NCI-H146 treated with DMSO at 0.1 percent for 48 hours (cell line): Measurements from ENCODE around the gene HDHD3.
A peak's percentile ranks its signal among the peaks of the same experiment; 100 is the strongest.
"Not testable (repeated sequence)": the region's sequence is repeated elsewhere in the genome, so short reads cannot be mapped to it uniquely, and the experiment has no call there.

Source experiments
- DNase-seq: peaks from one replicate; lab custom pipeline; 2025; ENCODE audit not compliant: unreplicated experiment; lab: John Stamatoyannopoulos, UW

HDHD3 gene

DNA sequence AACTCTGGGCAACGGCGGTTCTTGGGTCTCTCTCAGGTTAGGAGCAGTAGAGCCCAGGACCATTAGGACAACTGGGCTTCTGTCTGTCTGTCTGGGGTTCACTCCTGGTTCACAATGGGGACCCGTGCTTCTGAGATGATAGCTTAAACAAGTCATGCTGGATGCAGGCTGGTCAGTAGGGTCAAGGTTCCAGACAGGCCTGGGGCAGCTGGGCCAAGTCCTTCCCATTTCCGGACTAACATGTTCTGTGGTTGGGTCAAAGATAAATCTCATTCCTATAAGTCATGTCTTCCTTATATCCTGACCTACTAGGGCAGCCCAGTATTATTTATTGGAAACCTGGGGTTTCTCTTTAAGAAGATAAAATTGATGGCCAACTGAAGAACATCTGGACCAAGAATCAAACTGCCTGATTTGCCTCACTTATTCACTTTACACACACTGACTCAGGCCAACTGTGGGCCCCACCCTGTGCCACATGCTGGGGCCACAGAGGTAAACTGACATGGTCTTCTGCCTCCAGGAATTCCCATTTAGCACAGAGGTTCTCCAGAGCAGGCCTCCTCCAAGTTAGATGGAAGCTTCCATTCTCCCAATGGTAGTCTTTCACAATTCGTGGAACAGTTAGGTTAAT is 8.3 kb downstream of the HDHD3 start:
- DNase-seq: no peak

- DNase-seq: not testable (repeated sequence)
Measured at GRCh38 chr9:113365652-113366051, 11.1 kb downstream of the HDHD3 start.

- DNase-seq: no peak
Measured at GRCh38 chr9:113364951-113365350, 11.8 kb downstream of the HDHD3 start.

DNA sequence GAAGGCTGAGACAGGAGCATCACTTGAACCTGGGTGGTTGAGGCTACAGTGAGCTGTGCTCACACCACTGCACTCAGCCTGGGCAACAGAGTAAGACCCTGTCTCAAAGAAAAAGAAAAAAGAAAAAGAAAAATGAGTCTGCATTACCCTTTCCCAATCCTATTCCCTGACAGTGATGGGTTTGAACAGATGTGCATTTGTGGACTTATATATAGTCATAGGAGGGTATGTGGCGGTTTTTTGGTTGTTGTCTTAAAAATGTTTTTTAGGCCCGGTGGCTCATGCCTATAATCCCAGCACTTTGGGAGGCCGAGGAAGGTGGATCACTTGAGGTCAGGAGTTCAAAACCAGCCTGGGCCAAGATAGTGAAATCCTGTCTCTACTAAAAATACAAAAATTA is 13.4 kb downstream of the HDHD3 start:
- DNase-seq: no peak

GRCh38 chr9:113361304-113362018 is 15.3 kb downstream of the HDHD3 start:
- DNase-seq: no peak

DNA sequence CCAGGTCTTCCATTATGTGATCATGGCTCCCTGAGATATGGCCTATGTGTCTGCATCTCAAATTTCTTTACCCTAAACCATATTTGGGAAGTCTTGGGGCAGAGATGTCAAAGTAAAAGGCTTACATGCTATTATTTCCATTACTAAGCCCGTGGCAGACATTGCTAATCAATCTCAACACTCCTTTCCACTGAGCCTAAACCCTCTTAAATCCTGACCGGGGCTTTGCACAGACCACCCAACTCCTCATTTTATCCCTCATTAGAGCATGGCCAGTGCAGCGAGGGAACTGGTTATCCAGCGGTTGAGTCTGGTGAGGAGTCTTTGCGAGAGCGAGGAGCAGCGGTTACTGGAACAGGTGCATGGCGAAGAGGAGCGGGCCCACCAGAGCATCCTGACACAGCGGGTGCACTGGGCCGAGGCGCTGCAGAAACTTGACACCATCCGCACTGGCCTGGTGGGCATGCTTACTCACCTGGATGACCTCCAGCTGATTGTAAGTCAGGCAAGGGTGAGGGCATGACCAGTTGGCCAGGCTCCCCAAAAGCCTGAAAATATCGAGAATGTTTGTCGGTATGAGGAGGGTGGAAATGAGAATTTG is 16.4 kb downstream of the HDHD3 start:
- no peak for DNase-seq

GRCh38 chr9:113359385-113359784 is 17.4 kb downstream of the HDHD3 start:
- no peak for DNase-seq

- no peak for DNase-seq
Measured at GRCh38 chr9:113356686-113357292, 20.0 kb downstream of the HDHD3 start.

DNA sequence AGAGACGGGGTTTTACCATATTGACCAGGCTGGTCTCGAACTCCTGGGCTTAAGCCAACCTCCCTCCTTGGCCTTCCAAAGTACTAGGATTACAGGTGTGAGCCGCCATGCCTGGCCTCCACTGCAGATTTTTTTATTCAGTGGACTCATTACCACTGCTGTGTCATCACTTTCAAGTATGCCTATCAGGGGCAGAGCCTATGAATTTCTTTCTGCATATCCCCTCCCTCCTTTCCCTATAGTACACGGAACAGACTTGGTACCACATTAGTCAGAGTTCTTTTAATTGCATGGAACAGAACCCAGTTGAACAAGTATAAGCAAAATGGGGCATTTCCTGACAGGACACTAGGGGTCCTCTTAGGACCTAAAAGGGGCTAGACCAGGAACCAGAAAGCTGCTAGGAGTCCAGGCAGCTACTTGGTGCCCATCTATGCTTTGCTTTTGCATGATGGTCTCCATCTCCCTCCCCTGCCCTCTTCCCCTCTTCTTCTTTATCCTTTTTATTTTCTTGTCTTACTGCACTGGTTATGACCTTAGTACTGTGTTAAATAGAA is 21.7 kb downstream of the HDHD3 start:
- DNase-seq: no peak

- DNase-seq: no peak
Measured at GRCh38 chr9:113352411-113352810, 24.4 kb downstream of the HDHD3 start.

GRCh38 chr9:113352006-113352405 is 24.8 kb downstream of the HDHD3 start:
- no peak for DNase-seq

DNA sequence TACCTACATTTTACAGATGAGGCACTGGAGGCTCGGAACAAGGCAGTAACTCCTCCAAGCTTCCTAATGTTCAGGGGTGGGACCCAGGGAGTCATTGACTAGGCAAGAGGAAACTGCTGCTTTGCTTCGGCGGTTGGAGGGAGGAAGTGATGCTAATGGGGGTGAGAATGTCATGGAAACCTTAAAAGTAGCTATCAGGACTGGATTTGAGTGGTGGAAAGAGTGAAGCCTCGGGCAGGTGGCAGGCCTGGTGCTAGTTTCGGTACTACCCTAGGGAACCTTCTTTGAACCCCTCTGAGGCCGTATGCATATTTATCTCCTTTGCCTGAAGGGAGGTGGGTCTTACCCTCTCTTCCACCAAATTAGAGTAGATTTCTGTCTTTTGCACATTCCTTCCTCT is 25.8 kb downstream of the HDHD3 start:
- no peak for DNase-seq

DNA sequence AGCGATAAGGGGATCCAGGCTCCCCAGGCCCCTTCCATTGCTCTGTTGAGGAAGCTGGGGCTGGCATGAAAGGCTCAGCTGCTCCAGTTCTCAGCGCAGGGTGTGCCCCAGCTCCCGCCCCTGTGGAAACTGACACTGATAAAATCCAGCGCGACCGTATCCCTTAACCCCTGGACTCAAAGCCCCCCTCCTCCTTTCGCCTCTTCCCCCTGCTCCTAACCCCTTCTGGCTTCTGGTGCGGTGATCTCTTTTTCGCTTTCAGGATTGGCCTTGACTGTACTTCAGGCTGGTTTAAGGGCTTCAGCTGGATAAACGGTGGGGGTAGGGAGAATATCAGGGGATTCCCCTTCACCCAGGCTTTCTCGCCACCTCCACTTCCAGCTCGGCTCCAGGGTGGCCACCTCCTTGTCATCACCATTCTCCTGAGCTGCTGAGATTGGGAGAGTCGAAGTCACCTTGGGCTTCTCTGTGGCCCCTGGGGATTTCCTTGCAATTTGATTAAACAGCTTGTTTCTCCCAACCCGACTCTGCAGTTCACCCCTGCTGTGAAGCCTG is 26.6 kb downstream of the HDHD3 start:
- no peak for DNase-seq

DNA sequence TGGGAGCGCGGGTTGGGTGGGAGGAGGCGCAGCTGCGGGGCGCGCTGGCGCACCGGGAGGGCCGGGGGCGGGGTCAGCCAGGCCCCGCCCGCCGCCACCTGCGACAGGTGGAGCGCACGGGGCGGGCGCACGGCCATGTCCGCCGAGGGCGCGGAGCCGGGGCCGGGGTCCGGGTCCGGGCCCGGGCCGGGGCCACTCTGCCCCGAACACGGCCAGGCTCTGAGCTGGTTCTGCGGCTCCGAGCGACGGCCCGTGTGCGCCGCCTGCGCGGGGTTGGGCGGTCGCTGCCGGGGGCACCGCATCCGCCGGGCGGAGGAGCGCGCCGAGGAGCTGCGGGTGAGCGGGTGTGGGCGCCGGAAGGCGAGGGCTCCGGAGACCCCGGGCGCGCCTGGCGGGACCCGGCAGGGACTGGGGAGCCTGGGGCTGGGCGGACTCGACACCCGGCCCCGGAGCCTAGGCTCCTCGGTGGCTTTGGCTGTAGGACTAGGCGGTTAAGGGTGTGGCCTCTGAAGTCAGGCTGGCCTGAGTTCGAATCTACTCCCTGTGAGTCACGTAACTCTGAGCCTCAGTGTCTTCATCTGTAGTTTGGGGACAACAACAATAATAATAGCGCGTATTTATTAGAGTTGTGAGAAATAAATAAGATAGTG is 27.2 kb downstream of the HDHD3 start, which contains the start of gene BSPRY:
BSPRY (plus strand) TSS at position 97 of the 650 bp plus-strand sequence; CDS start at position 136, 39 bp downstream.
- no peak for DNase-seq

- DNase-seq: no peak
Measured at GRCh38 chr9:113349066-113349444, 27.7 kb downstream of the HDHD3 start.

GRCh38 chr9:113348437-113348836 is 28.3 kb downstream of the HDHD3 start:
- no peak for DNase-seq

DNA sequence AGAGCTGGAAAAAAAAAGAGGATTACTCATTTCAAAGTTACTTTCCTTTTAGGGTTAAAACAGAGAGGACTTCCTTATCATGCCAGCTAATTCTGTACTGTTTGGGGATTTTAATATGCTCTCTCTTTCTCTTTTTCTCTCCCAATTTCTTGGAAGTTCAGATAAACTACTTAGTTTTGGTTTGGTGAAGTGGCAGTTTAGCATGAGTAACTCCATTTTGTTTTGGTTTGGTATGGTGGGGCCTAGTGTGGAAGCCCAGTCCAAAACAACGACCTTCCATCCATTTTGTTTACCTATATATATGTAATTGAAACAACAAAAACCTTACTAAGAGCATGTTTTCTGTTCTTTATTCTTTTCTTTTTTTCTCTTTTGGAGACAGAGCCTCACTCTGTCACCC is 31.1 kb downstream of the HDHD3 start:
- no peak for DNase-seq

DNA sequence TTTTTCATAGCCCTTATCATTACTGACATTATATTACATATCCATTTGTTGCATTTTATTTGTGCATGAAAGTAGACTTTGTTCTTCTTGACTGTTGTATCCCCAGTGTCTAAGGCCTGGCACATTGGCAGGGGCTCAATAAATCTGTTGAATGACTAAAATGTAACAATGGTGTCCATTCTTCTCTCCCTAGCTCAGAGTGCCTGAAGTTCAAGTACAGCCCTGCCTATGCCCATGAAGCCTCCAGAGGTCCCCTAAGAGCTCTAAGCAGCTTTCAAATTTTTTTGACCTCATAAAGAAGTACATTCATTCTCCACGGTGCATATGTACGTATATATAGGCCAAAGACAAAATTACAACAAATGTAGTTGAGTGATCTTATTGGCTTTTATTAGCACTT is 31.6 kb downstream of the HDHD3 start:
- no peak for DNase-seq

DNA sequence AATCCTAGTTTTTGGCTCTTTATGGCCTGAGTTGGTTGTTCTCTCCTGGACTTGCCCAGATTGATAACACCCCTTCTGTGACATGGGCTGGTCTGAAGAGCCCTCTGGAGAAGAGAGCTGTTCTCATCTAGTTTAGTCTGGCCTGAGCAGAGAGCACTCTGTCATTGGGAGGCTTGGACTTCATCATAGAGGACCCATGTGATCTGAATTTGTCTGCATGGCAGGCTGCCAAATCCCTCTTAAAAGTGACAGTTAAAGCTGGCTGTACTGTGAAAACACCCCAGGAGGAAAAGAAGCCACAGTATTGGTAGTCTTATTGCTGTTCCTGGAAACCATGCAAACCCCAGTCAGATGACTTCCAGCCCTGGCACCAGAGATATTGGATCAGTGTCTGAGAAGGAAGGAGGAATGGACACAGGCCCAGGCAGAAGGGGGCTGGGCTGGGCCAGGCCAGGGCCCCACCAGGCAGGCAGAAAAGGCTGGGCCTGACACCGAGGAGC is 33.0 kb downstream of the HDHD3 start:
- peak; percentile 15 for DNase-seq

DNA sequence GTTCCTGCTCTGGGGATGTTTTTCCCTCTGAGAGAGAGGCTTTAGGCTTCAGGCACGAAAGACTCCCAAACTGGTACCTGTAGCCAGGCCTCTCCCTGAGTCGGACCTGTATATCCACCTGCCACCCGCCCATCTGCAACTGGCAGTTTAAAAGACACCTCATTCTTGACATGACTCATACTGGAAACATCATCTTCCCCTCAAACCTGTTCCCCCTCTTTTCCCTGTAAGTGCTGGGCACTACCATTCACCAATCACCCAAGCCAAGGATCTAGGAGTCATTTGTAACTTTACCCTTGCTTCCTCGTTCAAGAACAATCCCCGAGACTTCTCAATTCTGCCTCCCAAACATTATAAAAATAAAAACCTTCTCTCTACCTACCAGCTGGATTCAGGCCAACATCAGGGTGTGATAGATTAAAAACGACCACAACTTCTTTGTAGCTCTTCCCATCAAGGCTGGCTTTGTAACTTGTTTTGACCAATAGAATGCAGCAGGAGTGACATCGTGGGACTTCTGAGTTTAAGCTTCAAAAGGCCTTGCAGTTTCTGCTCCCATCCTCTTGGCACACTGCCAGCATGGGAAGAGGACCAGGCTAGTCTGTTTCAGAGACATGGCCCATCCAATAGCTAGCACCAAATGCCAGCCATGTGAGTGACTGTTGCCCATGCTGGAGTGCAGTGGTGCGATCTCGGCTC is 34.9 kb downstream of the HDHD3 start:
- DNase-seq: no peak
